Ishikawa (cell line): ENCODE results near the gene OTOL1.

Source experiments
- CREB1 ChIP-seq: IDR thresholded peaks from 2 replicates; pipeline ENCODE4 v1.6.1; 2012; ENCODE audit warnings: low read depth
- EP300 ChIP-seq: IDR thresholded peaks from 2 replicates; pipeline ENCODE4 v1.6.1; 2012; ENCODE audit warnings: borderline replicate concordance
- RAD21 ChIP-seq: IDR thresholded peaks from 2 replicates; pipeline ENCODE4 v1.6.1; 2012; ENCODE audit warnings: low read depth
- TEAD4 ChIP-seq: IDR thresholded peaks from 2 replicates; pipeline ENCODE4 v1.6.1; 2012
- TF ChIP-seq, protein P1 (sequence below): IDR thresholded peaks from 2 replicates; pipeline ENCODE4 v1.6.1; 2012; ENCODE audit warnings: low read depth, mild to moderate bottlenecking

DNA sequence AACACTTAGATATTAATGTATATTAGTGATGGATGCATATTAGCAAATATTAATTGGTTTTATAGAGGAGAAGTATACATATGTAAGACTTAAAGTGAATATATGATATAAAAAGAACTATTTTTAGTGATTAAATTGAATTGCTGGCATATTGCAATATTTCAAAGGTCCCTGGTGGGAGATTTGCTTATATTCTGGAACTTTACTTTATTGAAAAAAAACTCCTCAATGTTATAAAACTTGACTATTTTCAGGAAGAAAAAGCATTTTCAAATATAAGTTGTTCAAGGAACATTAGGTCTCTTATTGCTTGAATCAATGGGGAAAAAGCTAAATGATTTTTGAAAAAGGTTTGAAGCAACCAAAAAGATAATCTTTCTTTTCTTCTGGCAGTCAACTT lies 21.4 kb upstream of the OTOL1 start:
- TF ChIP-seq EP300 (no peak), RAD21 (no peak), TEAD4 (no peak), CREB1 (no peak)
- TF ChIP-seq, protein P1, sequence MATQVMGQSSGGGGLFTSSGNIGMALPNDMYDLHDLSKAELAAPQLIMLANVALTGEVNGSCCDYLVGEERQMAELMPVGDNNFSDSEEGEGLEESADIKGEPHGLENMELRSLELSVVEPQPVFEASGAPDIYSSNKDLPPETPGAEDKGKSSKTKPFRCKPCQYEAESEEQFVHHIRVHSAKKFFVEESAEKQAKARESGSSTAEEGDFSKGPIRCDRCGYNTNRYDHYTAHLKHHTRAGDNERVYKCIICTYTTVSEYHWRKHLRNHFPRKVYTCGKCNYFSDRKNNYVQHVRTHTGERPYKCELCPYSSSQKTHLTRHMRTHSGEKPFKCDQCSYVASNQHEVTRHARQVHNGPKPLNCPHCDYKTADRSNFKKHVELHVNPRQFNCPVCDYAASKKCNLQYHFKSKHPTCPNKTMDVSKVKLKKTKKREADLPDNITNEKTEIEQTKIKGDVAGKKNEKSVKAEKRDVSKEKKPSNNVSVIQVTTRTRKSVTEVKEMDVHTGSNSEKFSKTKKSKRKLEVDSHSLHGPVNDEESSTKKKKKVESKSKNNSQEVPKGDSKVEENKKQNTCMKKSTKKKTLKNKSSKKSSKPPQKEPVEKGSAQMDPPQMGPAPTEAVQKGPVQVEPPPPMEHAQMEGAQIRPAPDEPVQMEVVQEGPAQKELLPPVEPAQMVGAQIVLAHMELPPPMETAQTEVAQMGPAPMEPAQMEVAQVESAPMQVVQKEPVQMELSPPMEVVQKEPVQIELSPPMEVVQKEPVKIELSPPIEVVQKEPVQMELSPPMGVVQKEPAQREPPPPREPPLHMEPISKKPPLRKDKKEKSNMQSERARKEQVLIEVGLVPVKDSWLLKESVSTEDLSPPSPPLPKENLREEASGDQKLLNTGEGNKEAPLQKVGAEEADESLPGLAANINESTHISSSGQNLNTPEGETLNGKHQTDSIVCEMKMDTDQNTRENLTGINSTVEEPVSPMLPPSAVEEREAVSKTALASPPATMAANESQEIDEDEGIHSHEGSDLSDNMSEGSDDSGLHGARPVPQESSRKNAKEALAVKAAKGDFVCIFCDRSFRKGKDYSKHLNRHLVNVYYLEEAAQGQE, result no peak
